ENCODE data around the gene NRG4.

- no peak for TF ChIP-seq CTCF (IDR thresholded peaks at IDR 0.05)
- TF ChIP-seq POLR2A (IDR thresholded peaks at IDR 0.05): no peak
Measured at GRCh38 chr15:76061700-76062099, 49.5 kb upstream of the NRG4 start.

Data from adrenal gland (tissue), 5 donors.